Lung (tissue), 12 donors: Measurements from ENCODE around the gene MUC4. TPM values are rescaled to one million over a fixed set of nuclear protein-coding genes. Genes with fewer than 3 reads are reported as not detected.

Source experiments
- ATAC-seq: fragments of 200-7000 bp; cut with Tn5 transposase; one replicate; pipeline ENCODE4 v1.9.1; 2020; ENCODE audit warnings: moderate number of reproducible peaks; ENCODE audit not compliant: insufficient read depth, low FRiP score
- DNase-seq, 3 donors: peaks; one replicate each; pipeline ENCODE4 v3.0.0-alpha.2; 2013 to 2017
- H3K27ac ChIP-seq, 2 donors: one replicate each; pipeline ENCODE4 v1.5.1; 2013; ENCODE audit warnings: mild to moderate bottlenecking in 2 of 2, moderate library complexity in 2 of 2, control low read depth in 1 of 2, inconsistent platforms in 1 of 2, low read depth in 1 of 2, low read length in 1 of 2
- H3K27me3 ChIP-seq, 3 donors: one replicate each; pipeline ENCODE4 v1.5.1; 2013; ENCODE audit warnings: low read length in 2 of 3; ENCODE audit not compliant: control insufficient read depth in 3 of 3, insufficient read depth in 3 of 3
- H3K36me3 ChIP-seq, 4 donors: one replicate each; pipeline ENCODE4 v1.5.1; 2013; ENCODE audit warnings: low read length in 4 of 4, mild to moderate bottlenecking in 1 of 4, moderate library complexity in 1 of 4; ENCODE audit not compliant: control insufficient read depth in 4 of 4, insufficient read depth in 4 of 4
- H3K4me1 ChIP-seq, 5 donors: one replicate each; pipeline ENCODE4 v1.5.1; 2013; ENCODE audit warnings: low read length in 5 of 5, mild to moderate bottlenecking in 2 of 5, moderate library complexity in 1 of 5; ENCODE audit not compliant: control insufficient read depth in 5 of 5, insufficient read depth in 5 of 5
- H3K4me3 ChIP-seq: one replicate; pipeline ENCODE4 v1.5.1; 2013; ENCODE audit warnings: mild to moderate bottlenecking, control low read depth, moderate library complexity
- H3K9ac ChIP-seq, 2 donors: one replicate each; pipeline ENCODE4 v1.5.1; 2013; ENCODE audit warnings: low read length in 2 of 2, control low read depth in 1 of 2; ENCODE audit not compliant: insufficient read depth in 1 of 2
- H3K9me3 ChIP-seq, 4 donors: one replicate each; pipeline ENCODE4 v1.5.1; 2013; ENCODE audit warnings: low read length in 3 of 4, mild to moderate bottlenecking in 1 of 4, moderate library complexity in 1 of 4; ENCODE audit not compliant: control insufficient read depth in 4 of 4, insufficient read depth in 3 of 4
- CTCF ChIP-seq: IDR thresholded peaks from 2 replicates; pipeline ENCODE4 v1.5.1; 2012; ENCODE audit warnings: mild to moderate bottlenecking; ENCODE audit errors: control extremely low read depth, extremely low read depth
- WGBS, 2 donors: extraction: QIAGEN DNeasy Blood & Tissue Kit; methylation state at CpG; one replicate each; pipeline ENCODE4 v1.1.7; 2013; 5-methylcytosine and 5-hydroxymethylcytosine counted together
- polyA plus RNA-seq, 2 donors: library from polyadenylated mRNA; stranded (reverse); fragments of 200-250 nt; gene quantifications; one replicate each; pipeline ENCODE4 v1.2.1, GENCODE V29; 2013
- total RNA-seq, 2 donors: library from RNA; depleted of rRNA in 1 of 2; stranded (reverse); fragments of >200 nt in 1 of 2; gene quantifications; one replicate each; pipeline ENCODE4 v1.2.1, GENCODE V29; 2014 to 2021
- donor health status: control.
- donor health status: control.
- donor health status: Bipolar disorder and iron deficiency.
- donor health status: healthy.
- donor health status: DM: yes; HTN: yes; CAD: no.

MUC4 gene
- total and polyA plus RNA-seq, 4 donors: 10.0 to 56.0 (median 21.9) TPM

- WGBS, 2 donors: 63 to 77% methylated on average over 9 of the region's 9 CpGs
- no peak overlapping the region for H3K9ac ChIP-seq
These were observed 107.2 kb downstream of the MUC4 start for GRCh38 chr3:195704433-195704999.

GRCh38 chr3:195703776-195704175 lies 108.0 kb downstream of the MUC4 start:
- no peak for DNase-seq

More at GRCh38 chr3:195704433-195704999, 107.2 kb downstream of the MUC4 start:
- DNase-seq: no peak
- Histone ChIP-seq H3K27ac (no peak overlapping the region), H3K9me3 (peaks cover 0 to 2% (median 0%) of the 10 kb centered on the region in 4 donors), H3K4me3 (no peak overlapping the region), H3K27me3 (no peaks in the 10 kb centered on the region), H3K4me1 (no peaks in the 10 kb centered on the region), H3K36me3 (peaks cover 0 to 13% (median 2%) of the 10 kb centered on the region in 4 donors)
- TF ChIP-seq CTCF: no peak
- ATAC-seq: no peak

GRCh38 chr3:195701042-195701915 lies 110.5 kb downstream of the MUC4 start:
- ATAC-seq (no peak), DNase-seq (no peak)
- 81 to 82% methylated on average over 9 of the region's 9 CpGs for WGBS, 2 donors
- H3K4me3 ChIP-seq: no peak overlapping the region
- H3K27ac ChIP-seq: no peak overlapping the region
- no peak for TF ChIP-seq CTCF
- H3K36me3 ChIP-seq: peaks cover 0 to 8% (median 3%) of the 10 kb centered on the region in 4 donors
- no peaks in the 10 kb centered on the region for H3K27me3 ChIP-seq
- no peak overlapping the region for H3K9ac ChIP-seq
- H3K4me1 ChIP-seq: no peaks in the 10 kb centered on the region
- no peaks in the 10 kb centered on the region for H3K9me3 ChIP-seq

More at GRCh38 chr3:195703776-195704175, 108.0 kb downstream of the MUC4 start:
- H3K36me3 ChIP-seq: peaks cover 0 to 10% (median 0%) of the 10 kb centered on the region in 4 donors
- peaks cover 0 to 2% (median 0%) of the 10 kb centered on the region in 4 donors for H3K9me3 ChIP-seq
- 88 to 93% methylated on average over 5 of the region's 5 CpGs for WGBS, 2 donors
- no peak overlapping the region for H3K9ac ChIP-seq
- no peak overlapping the region for H3K4me3 ChIP-seq
- TF ChIP-seq CTCF: no peak
- H3K27ac ChIP-seq: no peak overlapping the region
- no peaks in the 10 kb centered on the region for H3K27me3 ChIP-seq
- H3K4me1 ChIP-seq: no peaks in the 10 kb centered on the region
- no peak for ATAC-seq
